ENCODE results near the gene TMEM169.

The TMEM169 gene

GRCh38 chr2:216043949-216044348 lies 37.8 kb upstream of the TMEM169 start:
- no peak for TF ChIP-seq CTCF (IDR thresholded peaks at IDR 0.05; ENCODE audit: control insufficient read depth, insufficient read depth, low read depth, low read length, missing control alignments)
- no peak for DNase-seq (ENCODE audit: low read depth)
- no peak overlapping the region for H3K4me3 ChIP-seq (ENCODE audit: control insufficient read depth, low read depth, low read length)

GRCh38 chr2:216044883-216045486 lies 36.7 kb upstream of the TMEM169 start:
- no peak for DNase-seq (ENCODE audit: low read depth)
- no peak overlapping the region for H3K4me3 ChIP-seq (ENCODE audit: control insufficient read depth, low read depth, low read length)

GRCh38 chr2:216047397-216047796 lies 34.3 kb upstream of the TMEM169 start:
- no peak overlapping the region for H3K4me3 ChIP-seq (ENCODE audit: control insufficient read depth, low read depth, low read length)
- TF ChIP-seq CTCF (IDR thresholded peaks at IDR 0.05; ENCODE audit: control insufficient read depth, insufficient read depth, low read depth, low read length, missing control alignments), result no peak
- DNase-seq (ENCODE audit: low read depth), result no peak

More at GRCh38 chr2:216044883-216045486, 36.7 kb upstream of the TMEM169 start:
- no peak for TF ChIP-seq CTCF (IDR thresholded peaks at IDR 0.05; ENCODE audit: control insufficient read depth, insufficient read depth, low read depth, low read length, missing control alignments)

GRCh38 chr2:216049452-216049851 lies 32.3 kb upstream of the TMEM169 start:
- TF ChIP-seq CTCF (IDR thresholded peaks at IDR 0.05; ENCODE audit: control insufficient read depth, insufficient read depth, low read depth, low read length, missing control alignments), result no peak
- H3K4me3 ChIP-seq (ENCODE audit: control insufficient read depth, low read depth, low read length), result no peak overlapping the region
- no peak for DNase-seq (ENCODE audit: low read depth)

- no peak overlapping the region for H3K4me3 ChIP-seq (ENCODE audit: control insufficient read depth, low read depth, low read length)
- TF ChIP-seq CTCF (IDR thresholded peaks at IDR 0.05; ENCODE audit: control insufficient read depth, insufficient read depth, low read depth, low read length, missing control alignments), result no peak
- DNase-seq (ENCODE audit: low read depth), result no peak
Measured at GRCh38 chr2:216051350-216051749, 30.4 kb upstream of the TMEM169 start.

- H3K4me3 ChIP-seq (ENCODE audit: control insufficient read depth, low read depth, low read length), result no peak overlapping the region
- no peak for TF ChIP-seq CTCF (IDR thresholded peaks at IDR 0.05; ENCODE audit: control insufficient read depth, insufficient read depth, low read depth, low read length, missing control alignments)
- no peak for DNase-seq (ENCODE audit: low read depth)
Measured at GRCh38 chr2:216052420-216052819, 29.3 kb upstream of the TMEM169 start.

All from AG09309 (cell line).